ENCODE data around the gene ELMO2. TPM values are rescaled to one million over a fixed set of nuclear protein-coding genes. Genes with fewer than 3 reads are reported as not detected.

The ELMO2 gene
- total RNA-seq, 2 donors from 2014 or later = 25.3 to 30.2 TPM

DNA sequence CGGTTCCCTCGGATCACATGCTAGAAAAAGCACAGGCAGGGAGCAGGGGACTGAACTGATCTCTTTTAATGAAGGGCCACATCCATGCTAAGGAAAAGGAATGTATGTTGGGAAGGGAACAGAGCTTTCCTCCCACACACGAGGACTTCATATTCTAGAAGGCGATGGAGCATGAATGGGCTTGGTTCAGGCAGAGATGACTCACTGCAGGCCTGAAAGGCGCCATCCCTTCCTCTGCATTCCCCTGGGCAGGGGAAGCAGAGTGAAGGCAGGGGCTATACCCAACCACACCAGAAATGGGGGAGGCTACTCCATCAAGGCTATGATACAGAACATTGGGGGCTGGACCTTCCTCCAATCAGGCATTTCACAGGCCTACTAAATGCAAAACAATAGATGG is 30.6 kb downstream of the ELMO2 start:
- DNase-seq (no peak), ATAC-seq (no peak)
- intact Hi-C loops (cut with DNase I, micrococcal nuclease) = no loop called here

DNA sequence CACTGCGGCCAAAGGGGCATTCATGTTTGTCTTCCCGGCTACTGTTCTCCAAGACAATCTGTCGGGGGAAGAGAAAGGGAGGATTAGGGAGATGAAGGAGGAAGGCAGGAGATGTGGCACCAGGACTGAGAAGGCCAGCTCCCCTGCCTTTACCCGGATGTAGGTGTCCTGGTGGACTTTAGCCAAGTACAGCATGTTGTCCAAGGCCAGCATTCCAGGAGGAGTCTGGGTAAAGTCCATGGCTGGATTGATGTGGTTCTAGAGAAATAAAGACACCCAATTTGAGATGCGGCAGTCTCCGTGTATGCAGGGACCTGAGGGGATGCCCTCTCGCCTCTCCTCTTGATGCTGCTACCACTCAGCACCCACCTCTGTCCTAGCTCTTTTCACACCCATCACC is 32.0 kb downstream of the ELMO2 start:
- no peak for DNase-seq
- ATAC-seq = peak; percentile 33
- intact Hi-C loops (cut with DNase I, micrococcal nuclease) = no loop called here

DNA sequence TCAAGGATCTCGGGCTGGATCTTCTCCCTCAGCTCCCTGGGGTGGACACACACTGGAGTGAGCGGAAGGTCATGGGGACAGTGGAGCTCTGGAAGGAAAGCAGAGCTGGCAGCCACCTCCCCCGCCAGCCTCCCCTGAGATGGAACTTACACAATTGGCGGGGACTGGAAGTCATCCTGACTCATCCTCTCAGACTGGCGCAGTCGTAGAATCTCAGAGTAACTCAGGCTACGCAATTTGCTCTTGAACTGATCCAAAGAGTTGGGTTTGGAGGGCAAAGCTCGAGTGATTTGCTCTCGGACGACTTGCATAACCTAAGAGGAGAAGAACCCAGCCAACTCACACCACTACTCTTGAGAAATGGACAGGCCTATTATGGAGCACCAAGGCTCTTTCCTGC is 34.8 kb downstream of the ELMO2 start:
- DNase-seq = no peak
- no peak for ATAC-seq
- intact Hi-C loops (cut with DNase I, micrococcal nuclease) = no loop called here

DNA sequence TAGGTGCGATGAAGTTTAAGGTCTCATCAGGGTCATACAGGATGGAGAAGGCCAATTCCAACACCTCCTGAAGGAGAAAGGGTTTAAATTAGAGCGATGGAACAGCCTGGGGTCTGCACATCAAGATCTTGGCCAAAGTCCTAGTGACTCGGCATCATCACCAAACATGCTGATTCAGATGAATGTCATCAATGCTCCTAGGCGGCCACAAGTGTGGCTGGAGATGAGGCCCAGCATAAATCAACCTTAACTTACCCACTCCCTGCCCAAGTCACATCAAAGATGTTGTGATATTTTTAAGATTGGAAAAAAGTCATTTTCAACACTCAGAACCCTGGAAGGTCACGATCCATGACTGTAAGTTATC is 37.5 kb downstream of the ELMO2 start:
- ATAC-seq (no peak), DNase-seq (no peak)
- intact Hi-C loops (cut with DNase I, micrococcal nuclease) = no loop called here

DNA sequence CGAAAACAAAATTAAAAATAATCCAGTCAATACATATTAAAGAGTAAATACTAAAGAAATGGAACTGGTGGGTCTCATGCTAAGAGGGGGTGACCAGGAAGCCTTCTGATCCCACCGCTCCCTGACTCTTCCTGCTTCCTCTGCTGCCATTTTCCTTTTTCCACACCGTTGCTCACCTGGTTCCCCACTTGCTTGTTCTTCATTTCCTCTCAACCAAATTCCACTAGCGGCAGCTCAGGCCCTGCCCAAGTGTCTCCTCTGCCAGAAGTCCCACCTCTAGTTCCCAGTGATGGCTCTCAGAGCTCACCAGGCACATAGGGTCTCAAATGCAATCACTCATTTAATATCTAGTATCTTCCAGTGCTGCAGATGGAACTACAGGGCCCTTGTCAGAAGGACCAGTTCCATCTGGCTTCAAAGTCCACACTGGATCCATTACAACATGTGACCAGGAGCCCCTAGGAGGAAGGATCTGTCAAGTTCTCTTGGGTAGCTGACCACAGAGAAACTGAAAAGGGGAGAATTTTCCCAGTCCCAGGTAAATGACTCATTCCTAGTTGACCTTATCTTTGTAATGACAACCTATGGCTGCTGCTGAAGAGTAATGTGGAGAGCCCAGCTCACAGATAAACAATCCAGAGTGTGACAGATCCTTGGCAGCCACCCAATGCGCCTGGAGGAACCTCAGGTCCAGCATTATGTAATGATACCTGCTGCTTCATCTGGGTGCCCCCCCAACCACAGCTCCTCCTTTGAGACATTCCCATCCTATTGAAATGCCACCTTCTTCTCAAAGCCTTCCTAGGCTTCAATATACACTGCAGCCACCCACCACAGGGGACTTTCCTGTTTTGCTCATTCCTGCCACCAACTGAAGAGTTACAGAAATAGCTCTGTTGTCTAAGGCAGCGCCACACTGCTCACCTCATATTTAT is 38.2 kb downstream of the ELMO2 start:
- intact Hi-C loops (cut with DNase I, micrococcal nuclease) = no loop called here
- no peak for ATAC-seq
- DNase-seq = no peak

DNA sequence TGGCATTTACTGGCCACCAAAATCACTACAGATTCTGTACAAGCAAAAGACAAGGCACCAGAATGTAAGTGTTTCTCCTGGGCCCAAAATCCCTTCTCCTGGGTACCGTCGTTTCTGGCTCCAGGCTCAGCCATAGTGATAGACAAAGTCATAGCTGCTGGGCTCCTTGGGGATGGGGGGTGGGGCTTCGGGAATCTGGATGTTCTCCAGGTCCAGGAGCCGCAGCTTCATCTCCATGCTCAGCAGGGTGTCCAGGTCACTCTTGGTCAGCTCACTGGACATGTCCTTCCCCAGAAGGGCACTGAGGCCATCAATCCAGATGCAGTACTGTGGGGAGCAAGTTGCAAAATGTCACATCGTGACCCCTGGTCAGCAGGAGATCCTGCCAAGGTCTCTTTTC is 39.2 kb downstream of the ELMO2 start:
- DNase-seq (no peak), ATAC-seq (no peak)
- intact Hi-C loops (cut with DNase I, micrococcal nuclease) = no loop called here

DNA sequence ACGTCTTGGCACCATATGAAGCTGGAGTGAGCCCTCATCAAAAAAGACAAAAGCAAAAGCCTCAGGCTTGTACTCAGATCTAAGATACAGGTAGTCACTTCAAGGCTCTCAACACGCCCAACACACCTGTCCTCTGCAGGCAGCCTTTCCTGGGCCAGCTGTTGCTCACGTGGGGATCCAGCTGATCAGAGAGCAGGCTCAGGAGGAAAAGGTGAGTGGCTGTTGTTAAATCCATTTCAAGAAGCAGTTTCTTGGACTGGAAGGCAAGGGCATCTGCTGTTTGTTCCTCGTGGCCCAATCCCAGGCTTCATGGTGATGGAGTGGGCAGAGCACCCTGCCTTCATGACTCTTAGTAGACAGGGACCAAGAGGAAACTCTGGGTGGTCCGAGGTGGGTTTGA is 39.6 kb downstream of the ELMO2 start:
- ATAC-seq (no peak), DNase-seq (no peak)
- intact Hi-C loops (cut with DNase I, micrococcal nuclease) = no loop called here

DNA sequence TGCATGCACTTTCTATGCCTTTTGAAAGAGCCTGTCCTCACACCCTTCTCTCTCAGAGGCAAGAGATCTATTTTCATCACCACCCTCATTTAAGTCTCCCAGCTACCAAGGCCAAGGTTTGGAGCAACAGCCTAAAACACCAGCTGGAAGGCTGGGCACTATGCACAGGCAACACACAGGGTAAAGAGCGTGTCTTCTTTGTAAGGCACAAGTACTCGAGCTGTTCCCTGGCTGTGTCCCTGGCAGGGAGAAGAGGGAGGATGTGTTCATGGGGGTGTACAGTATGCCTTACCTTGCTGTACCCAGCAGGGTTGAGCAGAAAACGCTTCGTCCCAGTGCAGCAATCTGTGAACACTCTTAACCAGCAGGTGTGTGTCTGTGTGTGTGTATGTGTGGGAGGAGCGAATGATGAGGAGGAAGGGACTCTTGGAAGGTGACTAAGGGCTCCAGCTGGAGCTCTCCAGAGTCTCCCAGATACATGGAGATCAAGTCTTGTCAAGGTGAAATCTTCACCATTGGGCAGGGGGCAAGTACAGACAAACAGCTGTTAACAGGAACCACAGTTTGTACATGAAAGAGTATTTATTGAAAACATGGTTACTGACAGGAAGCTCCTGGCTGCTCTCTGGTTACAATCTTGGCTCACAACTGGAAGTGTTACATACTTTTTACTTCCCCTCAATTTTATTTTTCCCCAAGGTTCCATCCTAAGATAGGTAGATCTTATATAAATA is 40.8 kb downstream of the ELMO2 start:
- DNase-seq (no peak), ATAC-seq (no peak)
- intact Hi-C loops (cut with DNase I, micrococcal nuclease) = no loop called here

DNA sequence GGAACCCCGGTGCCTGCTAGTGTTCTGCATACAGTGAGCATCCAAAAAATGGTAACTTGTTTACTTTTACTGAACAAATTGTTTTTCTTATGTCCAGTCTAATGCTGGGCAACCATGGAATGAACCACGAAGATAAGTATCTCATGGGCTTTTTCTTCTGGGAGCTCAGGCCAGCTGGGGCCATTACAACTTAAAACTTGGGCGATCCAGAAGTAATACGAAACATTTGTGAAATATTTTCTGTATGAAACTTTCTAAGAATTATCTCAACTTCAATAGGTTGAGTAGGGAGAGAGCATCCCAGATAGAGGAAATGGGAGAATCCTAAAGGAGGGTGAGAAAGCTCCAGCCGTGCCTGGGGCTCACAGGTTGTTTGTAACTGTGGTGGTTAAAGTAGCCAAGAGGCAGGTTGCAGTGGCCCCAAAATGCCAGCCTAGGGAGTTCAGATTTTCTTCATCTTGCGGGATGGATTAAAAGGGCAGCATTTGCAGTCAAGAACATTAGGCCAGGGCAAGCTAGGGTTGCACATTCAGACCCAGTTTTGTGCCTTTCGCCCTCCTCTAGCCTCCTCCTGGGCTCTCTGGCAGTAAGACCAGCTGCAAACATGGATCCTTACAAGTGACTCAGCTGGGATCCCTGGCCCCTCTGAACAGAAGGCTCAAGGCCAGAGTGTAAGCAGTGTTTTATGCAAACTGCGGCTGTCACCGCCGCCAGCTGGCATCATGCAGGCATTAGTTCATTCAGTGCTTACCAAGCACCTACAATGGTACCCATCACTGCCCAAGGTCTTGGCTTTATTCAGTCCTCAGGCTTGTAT is 41.5 kb downstream of the ELMO2 start:
- DNase-seq (no peak), ATAC-seq (no peak)
- intact Hi-C loops (cut with DNase I, micrococcal nuclease) = no loop called here

DNA sequence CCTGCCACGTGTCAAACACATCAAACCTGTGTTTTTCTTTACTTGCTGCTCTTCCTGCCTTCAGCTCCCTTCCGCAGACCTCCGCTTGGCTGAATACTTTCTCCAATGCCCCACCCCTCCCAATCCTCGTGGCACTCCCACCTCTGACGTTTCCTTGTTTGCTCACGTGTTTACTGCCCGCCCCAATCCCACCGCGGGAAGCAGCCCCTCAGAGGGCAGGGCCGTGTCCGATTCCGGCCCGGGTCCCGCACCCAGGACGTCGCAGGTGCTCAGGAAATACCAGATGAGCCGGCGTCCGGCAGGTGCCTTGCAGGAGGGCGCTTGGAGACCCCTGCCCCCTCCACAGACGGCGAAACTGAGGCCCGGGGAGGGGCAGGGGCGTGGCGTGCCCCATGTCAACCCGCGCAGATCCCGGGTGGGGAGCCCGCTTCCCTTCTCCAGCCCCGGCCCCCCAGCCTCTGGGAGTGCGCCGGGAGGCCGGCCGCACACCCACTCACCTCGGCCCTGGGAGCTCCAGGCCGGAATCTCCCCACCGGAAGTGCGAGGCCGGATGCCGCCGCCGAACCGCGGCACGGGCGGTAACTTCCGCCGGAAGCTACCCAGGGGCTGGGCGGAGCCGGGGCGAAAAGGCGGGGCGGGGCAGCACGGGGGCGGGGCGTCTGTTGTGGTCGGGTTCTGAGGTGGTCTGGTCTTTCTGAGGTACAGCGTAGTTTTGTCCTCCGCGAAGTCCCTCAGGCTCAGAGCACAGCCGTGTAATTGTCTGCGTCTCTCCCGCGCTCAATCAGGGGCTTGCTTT is 42.3 kb downstream of the ELMO2 start:
- peak; percentile 96 for ATAC-seq
- DNase-seq = peak; percentile 89 to 91
- intact Hi-C loops (cut with DNase I, micrococcal nuclease) = no loop called here

DNA sequence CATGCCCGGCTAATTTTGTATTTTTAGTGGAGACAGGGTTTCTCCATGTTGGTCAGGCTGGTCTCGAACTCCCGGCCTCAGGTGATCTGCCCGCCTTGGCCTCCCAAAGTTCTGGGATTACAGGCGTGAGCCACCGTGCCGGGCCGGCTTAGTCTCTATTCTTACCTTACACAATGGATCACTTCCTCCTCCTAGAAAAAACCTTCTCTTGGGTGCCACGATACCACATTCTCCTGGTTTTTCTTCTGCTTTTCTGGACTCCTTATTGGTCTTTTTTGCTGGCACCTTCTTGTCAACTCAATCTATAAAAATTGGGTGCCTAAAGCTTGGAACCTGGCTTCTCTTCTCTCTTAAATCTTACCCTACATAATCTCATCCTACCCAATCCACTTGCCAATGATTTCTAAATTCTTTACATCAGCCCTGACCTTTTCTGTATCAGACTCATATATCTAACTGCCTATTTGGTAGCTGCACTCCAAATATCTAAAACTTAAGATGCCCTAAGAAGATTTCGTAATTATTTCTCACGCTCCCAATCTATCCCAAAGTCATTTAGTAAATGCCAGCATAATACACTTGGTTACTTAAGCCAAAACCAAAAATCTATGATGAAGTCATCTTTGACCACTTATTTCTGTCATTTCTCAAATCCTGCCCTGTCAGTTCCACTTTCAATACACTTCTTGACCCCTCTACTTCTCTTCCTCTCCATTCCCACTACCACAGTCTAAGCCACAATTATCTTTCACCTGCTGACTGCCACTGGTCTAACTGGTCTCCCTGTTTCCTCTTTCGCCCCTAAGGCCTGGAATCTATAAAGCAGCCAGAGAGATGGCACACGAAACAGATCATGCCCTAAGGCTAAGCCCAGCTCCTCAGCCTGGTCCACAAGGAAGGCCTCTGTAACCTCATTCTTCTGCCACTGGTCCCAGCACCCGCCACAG is 43.2 kb downstream of the ELMO2 start:
- ATAC-seq (no peak), DNase-seq (no peak)
- intact Hi-C loops (cut with DNase I, micrococcal nuclease) = no loop called here

DNA sequence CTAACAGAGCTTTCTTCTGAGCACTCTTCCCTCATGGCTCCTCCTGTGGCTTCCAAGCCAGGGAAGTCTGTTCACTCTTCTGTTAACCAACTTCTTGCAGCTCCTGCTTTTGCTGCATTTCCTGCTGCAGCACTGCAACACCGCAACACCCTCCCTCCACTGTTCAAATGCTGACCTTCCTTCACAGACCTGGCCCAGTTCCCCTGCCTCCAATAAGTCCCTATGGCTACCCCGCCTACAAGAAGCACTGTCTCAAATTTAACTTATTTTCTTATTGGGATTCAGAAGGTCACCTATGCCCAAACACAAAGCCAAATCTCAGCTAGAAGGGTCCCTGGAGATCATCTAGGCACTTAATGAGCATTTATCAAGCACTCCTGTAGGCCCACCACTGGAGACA is 44.6 kb downstream of the ELMO2 start:
- intact Hi-C loops (cut with DNase I, micrococcal nuclease) = no loop called here
- no peak for ATAC-seq
- no peak for DNase-seq

DNA sequence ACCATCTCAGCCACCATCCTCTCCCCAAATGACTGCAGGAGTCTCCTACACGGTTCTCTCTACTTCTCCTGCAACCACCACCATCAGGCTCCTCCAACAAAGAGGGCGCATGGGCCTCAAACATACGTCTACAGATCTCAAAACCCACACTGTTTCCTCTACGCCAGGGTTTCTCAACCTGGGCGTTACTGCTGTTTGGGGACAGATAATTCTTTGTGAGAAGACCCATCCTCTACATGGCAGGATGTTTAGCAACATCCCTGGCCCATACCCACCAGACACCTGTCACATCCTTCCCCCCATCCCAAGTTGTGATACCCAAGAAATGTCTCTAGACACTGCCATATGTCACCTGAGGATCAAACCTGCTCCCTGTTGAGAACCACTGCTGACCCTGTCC is 45.0 kb downstream of the ELMO2 start:
- DNase-seq = no peak
- no peak for ATAC-seq
- intact Hi-C loops (cut with DNase I, micrococcal nuclease) = no loop called here

DNA sequence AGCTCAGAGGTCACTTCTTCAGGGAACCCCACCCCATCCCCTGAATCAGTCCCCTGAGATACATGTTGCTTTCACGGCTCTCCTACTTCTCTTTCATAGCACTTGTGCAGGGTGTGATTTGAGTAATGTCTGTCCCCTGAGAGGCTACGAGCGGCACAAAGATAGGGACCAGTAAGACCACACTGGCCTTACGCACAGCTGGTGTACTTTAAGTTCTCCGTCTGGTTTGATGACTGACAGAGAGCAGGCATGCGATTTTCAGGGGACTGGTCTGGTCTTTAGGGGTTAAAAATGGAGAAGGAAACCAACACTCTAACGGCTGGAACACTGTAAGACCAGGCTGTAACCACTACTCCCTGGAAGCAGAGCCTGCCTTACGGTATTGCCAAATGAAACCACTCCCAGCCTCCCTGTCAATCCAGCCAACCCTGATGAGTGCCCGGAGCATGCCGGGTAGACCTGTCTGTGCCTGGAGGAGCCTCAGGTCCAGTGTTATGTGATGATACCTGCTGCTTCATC is 47.1 kb downstream of the ELMO2 start:
- intact Hi-C loops (cut with DNase I, micrococcal nuclease) = no loop called here

DNA sequence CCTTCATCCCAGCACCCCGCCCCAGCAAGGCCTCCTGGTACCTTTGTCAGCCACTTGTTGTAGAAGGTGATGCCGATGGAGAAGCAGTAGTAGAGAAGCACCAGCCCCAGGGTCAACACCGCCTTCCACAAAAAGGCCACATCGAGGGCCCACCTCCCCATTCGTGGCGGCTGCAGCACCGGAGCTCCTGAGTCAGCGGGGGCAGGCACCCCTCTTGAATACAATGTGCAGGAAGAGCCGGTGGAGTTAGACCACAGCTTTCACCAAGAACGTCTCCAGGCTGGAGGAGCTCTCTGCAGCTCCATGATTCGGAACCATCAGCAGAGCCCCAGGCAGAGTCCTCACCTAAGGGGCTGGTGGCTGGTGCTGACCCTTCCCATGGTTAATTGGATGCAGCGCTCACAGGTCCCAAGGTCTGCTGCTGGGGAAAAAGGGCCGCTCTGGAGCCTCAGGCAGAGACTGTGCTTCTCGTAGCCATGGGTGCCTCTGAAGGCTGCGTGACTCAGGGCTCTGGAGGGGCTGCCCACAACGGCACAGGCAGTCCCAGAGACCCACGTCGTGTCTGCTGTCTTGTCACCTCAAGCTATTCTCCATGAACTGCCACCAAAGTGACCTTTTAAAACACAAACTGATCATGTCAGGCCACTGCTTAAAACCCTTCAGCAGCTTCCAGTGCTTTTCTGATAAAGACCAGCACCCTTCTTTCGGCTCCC is 47.9 kb downstream of the ELMO2 start:
- ATAC-seq = no peak
- no peak for DNase-seq
- intact Hi-C loops (cut with DNase I, micrococcal nuclease) = no loop called here

More for the DNA sequence above, 47.1 kb downstream of the ELMO2 start:
- DNase-seq = no peak
- no peak for ATAC-seq

DNA sequence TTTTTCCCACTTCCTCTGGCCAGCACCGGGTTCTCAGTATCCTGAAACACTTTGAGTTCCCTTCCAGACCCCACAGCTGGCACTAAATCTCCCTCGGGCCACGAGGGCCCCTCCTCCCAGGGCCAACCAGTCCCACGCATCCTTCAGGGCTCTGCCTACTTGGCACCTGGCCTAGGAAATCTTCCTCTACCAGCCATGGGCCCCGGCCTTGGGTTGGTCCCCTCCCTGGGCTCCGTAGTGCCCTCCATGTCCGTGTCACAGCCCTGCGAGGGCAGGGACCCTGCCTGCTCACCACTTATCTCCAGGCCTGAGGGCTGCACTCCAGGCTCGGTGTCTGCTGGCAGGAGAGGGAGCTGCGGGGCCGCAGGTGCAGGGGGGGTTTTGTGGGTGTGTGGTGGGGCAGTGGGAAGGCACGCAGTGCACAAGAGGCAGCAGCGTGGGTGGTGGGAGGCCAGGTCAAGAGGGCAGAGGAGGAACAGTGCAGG is 49.3 kb downstream of the ELMO2 start:
- ATAC-seq = peak; percentile 33
- intact Hi-C loops (cut with DNase I, micrococcal nuclease) = no loop called here
- no peak for DNase-seq

All from left colon (tissue), 2 donors.